HepG2 (cell line): ENCODE results near the gene SATB2. TPM values are rescaled to one million over a fixed set of nuclear protein-coding genes. Genes with fewer than 3 reads are reported as not detected.

Experiments used
- DBP ChIP-seq: sonication (generic); formaldehyde crosslinking; IDR thresholded peaks from 2 replicates; pipeline ENCODE4 v1.4.0; 2020; ENCODE audit warnings: missing genetic modification reagents; ENCODE audit errors: not compliant biosample characterization
- GATAD2A ChIP-seq: IDR thresholded peaks from 2 replicates; pipeline ENCODE4 v1.6.1; 2016
- HMG20B ChIP-seq: conservative IDR thresholded peaks from 2 replicates; pipeline ENCODE4 v1.6.1; 2016; ENCODE audit warnings: missing genetic modification reagents, missing compliant biosample characterization
- HNRNPLL ChIP-seq: fragments of 200-400 bp; formaldehyde crosslinking; IDR thresholded peaks from 2 replicates; pipeline ENCODE4 v1.6.1; 2017; ENCODE audit warnings: mild to moderate bottlenecking, low read depth, low read length; ENCODE audit not compliant: poor library complexity, severe bottlenecking
- KAT7 ChIP-seq: IDR thresholded peaks from 2 replicates; pipeline ENCODE4 v1.6.1; 2018; ENCODE audit warnings: borderline replicate concordance, missing compliant biosample characterization
- STAG1 ChIP-seq: sonication (generic); formaldehyde crosslinking; IDR thresholded peaks from 2 replicates; pipeline ENCODE4 v1.4.0; 2020; ENCODE audit warnings: missing genetic modification reagents
- ZFP37 ChIP-seq: sonication (generic); formaldehyde crosslinking; IDR thresholded peaks from 2 replicates; pipeline ENCODE4 v1.4.0; 2020; ENCODE audit warnings: missing genetic modification reagents, borderline replicate concordance
- ZNF737 ChIP-seq: sonication (generic); formaldehyde crosslinking; IDR thresholded peaks from 2 replicates; pipeline ENCODE4 v1.5.0; 2020; ENCODE audit warnings: missing genetic modification reagents, mild to moderate bottlenecking, borderline replicate concordance
- polyA plus RNA-seq, 8 experiments: library from polyadenylated mRNA; depleted of rRNA in 3 of 8; stranded (reverse) in 7 of 8; unstranded in 1 of 8; fragments of >200 nt; fragmentation: Illumina TruSeq in 4 of 8; extraction: Trizol in 4 of 8; gene quantifications; 2 replicates each; pipeline versions ENCODE4 v1.2.1 to v1.2.3, GENCODE V29; 2011 to 2016; ENCODE audit warnings: low read depth in 4 of 8, missing spikeins in 1 of 8, mixed read lengths in 1 of 8; ENCODE audit not compliant: insufficient read depth in 1 of 8
- total RNA-seq, 5 experiments: library from RNA; depleted of rRNA; stranded (reverse); fragments of >200 nt; fragmentation: Illumina TruSeq; extraction: Trizol; gene quantifications; 2 replicates each; pipeline ENCODE4 v1.2.3, GENCODE V29; 2016; ENCODE audit warnings: low read depth in 1 of 5
- TF ChIP-seq, protein P1 (sequence below): sonication (generic); formaldehyde crosslinking; IDR thresholded peaks from 2 replicates; pipeline ENCODE4 v1.4.0; 2020; ENCODE audit warnings: missing genetic modification reagents
- TF ChIP-seq, protein P2 (sequence below): sonication (generic); formaldehyde crosslinking; IDR thresholded peaks from 2 replicates; pipeline ENCODE4 v1.5.0; 2020; ENCODE audit warnings: mild to moderate bottlenecking, missing genetic modification reagents
- TF ChIP-seq, protein P3 (sequence below): sonication (generic); formaldehyde crosslinking; IDR thresholded peaks from 2 replicates; pipeline ENCODE4 v1.4.0; 2020; ENCODE audit warnings: missing genetic modification reagents, mild to moderate bottlenecking, borderline replicate concordance

Gene SATB2
- total and polyA plus RNA-seq, 2 of the 13 experiments (the other 11 are each of a cell fraction or from before 2014, with no cell fraction given) = 2.5 to 5.5 TPM

DNA sequence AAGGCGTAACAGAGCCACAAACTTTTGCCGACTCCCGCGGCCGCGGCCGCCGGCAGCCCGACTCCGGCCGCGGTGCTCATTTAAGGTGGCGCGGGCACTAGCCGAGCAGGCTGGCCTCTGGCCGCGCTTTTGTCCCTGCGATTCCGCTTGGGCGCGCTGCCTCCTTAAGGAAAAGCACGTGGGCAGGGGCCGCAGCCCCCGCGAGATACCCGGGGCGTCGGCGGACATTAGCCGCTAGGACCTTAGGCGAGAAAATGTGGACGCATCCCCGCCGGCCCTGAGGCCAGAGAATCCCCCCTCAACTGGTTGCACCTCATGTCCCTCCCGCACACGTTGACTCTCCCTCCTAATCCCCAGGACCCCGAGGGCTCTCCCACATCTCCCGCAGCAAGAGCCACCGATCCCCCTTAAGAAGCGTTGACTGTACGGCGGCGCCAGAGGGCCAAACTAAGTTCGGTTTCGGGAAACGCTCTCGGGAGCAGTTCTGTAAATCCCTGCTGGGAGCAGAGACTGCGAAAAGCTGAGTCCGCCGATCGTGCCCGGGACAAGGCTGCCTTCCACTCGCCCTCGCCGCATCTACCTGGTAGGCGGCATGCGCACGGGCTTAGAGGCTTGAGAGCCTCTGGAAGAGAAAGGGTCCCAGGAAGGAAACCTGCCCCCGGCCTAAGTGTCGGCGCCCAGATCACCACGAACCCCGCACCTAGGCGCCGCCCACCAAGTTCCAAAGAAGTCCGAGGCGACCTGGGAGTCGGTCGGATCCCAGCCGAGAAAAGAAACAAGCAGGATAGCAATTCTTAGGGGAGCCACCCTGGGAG lies 1.8 kb upstream of the SATB2 start (continued):
- TF ChIP-seq, protein P1, sequence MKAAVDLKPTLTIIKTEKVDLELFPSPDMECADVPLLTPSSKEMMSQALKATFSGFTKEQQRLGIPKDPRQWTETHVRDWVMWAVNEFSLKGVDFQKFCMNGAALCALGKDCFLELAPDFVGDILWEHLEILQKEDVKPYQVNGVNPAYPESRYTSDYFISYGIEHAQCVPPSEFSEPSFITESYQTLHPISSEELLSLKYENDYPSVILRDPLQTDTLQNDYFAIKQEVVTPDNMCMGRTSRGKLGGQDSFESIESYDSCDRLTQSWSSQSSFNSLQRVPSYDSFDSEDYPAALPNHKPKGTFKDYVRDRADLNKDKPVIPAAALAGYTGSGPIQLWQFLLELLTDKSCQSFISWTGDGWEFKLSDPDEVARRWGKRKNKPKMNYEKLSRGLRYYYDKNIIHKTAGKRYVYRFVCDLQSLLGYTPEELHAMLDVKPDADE (CRISPR knock-in tag) = no peak; the same call in 1 of the 2 replicates
- TF ChIP-seq, protein P2, sequence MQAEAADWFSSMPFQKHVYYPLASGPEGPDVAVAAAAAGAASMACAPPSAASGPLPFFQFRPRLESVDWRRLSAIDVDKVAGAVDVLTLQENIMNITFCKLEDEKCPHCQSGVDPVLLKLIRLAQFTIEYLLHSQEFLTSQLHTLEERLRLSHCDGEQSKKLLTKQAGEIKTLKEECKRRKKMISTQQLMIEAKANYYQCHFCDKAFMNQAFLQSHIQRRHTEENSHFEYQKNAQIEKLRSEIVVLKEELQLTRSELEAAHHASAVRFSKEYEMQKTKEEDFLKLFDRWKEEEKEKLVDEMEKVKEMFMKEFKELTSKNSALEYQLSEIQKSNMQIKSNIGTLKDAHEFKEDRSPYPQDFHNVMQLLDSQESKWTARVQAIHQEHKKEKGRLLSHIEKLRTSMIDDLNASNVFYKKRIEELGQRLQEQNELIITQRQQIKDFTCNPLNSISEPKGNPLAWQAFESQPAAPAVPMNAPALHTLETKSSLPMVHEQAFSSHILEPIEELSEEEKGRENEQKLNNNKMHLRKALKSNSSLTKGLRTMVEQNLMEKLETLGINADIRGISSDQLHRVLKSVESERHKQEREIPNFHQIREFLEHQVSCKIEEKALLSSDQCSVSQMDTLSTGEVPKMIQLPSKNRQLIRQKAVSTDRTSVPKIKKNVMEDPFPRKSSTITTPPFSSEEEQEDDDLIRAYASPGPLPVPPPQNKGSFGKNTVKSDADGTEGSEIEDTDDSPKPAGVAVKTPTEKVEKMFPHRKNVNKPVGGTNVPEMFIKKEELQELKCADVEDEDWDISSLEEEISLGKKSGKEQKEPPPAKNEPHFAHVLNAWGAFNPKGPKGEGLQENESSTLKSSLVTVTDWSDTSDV = no peak
- TF ChIP-seq DBP (CRISPR knock-in tag) (no peak), ZNF737 (CRISPR knock-in tag) (peak; percentile 58), KAT7 (CRISPR knock-in tag) (peak; percentile 89), STAG1 (no peak), HMG20B (CRISPR knock-in tag) (peak; percentile 43; the same call in 1 of the 2 replicates), GATAD2A (CRISPR knock-in tag) (peak; percentile 72), HNRNPLL (peak; percentile 80), ZFP37 (no peak)
- TF ChIP-seq, protein P3, sequence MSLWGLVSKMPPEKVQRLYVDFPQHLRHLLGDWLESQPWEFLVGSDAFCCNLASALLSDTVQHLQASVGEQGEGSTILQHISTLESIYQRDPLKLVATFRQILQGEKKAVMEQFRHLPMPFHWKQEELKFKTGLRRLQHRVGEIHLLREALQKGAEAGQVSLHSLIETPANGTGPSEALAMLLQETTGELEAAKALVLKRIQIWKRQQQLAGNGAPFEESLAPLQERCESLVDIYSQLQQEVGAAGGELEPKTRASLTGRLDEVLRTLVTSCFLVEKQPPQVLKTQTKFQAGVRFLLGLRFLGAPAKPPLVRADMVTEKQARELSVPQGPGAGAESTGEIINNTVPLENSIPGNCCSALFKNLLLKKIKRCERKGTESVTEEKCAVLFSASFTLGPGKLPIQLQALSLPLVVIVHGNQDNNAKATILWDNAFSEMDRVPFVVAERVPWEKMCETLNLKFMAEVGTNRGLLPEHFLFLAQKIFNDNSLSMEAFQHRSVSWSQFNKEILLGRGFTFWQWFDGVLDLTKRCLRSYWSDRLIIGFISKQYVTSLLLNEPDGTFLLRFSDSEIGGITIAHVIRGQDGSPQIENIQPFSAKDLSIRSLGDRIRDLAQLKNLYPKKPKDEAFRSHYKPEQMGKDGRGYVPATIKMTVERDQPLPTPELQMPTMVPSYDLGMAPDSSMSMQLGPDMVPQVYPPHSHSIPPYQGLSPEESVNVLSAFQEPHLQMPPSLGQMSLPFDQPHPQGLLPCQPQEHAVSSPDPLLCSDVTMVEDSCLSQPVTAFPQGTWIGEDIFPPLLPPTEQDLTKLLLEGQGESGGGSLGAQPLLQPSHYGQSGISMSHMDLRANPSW (CRISPR knock-in tag) = no peak
